NCI-H2081 (cell line): ENCODE data around the gene RFX2.
"Not testable (repeated sequence)": the region's sequence is repeated elsewhere in the genome, so short reads cannot be mapped to it uniquely, and the experiment has no call there.

ENCODE experiments used
- DNase-seq, 2 experiments: peaks; one replicate each; lab custom pipeline; 2025; lab: John Stamatoyannopoulos, UW

Gene RFX2

GRCh38 chr19:6012426-6013170 is 97.7 kb downstream of the RFX2 start:
- DNase-seq = no peak

- peak in 1 of 2 experiments; percentile 14 for DNase-seq
Observed at GRCh38 chr19:6011794-6012193, 98.5 kb downstream of the RFX2 start.

- no peak for DNase-seq
Observed at GRCh38 chr19:6011206-6011605, 99.1 kb downstream of the RFX2 start.

- DNase-seq = no peak
Observed at GRCh38 chr19:6010107-6010506, 100.2 kb downstream of the RFX2 start.

- DNase-seq = no peak
Observed at GRCh38 chr19:6007866-6008265, 102.4 kb downstream of the RFX2 start.

- no peak for DNase-seq
Observed at GRCh38 chr19:6006896-6007295, 103.4 kb downstream of the RFX2 start.

- not testable (repeated sequence) for DNase-seq
Observed at GRCh38 chr19:6006070-6006446, 104.2 kb downstream of the RFX2 start.

GRCh38 chr19:6005321-6006069 is 104.8 kb downstream of the RFX2 start:
- DNase-seq = no peak

GRCh38 chr19:6003976-6004375 is 106.3 kb downstream of the RFX2 start:
- DNase-seq = no peak

GRCh38 chr19:6002591-6002990 is 107.7 kb downstream of the RFX2 start:
- DNase-seq = no peak

- DNase-seq = no peak
Observed at GRCh38 chr19:6000228-6000847, 110.0 kb downstream of the RFX2 start.

GRCh38 chr19:5999693-6000092 is 110.6 kb downstream of the RFX2 start:
- DNase-seq = no peak

- no peak for DNase-seq
Observed at GRCh38 chr19:5997371-5997770, 112.9 kb downstream of the RFX2 start.

- no peak for DNase-seq
Observed at GRCh38 chr19:5996623-5997320, 113.5 kb downstream of the RFX2 start.

GRCh38 chr19:5996102-5996501 is 114.2 kb downstream of the RFX2 start:
- no peak for DNase-seq

GRCh38 chr19:5995606-5996005 is 114.7 kb downstream of the RFX2 start:
- no peak for DNase-seq

- no peak for DNase-seq
Observed at GRCh38 chr19:5994405-5995165, 115.7 kb downstream of the RFX2 start.

GRCh38 chr19:5993648-5994358 is 116.5 kb downstream of the RFX2 start:
- no peak for DNase-seq

- no peak for DNase-seq
Observed at GRCh38 chr19:5993201-5993600, 117.1 kb downstream of the RFX2 start.

GRCh38 chr19:5992756-5993155 is 117.5 kb downstream of the RFX2 start:
- no peak for DNase-seq

GRCh38 chr19:5991244-5991838 is 119.0 kb downstream of the RFX2 start:
- DNase-seq = no peak
